Erythroblast (primary cell): Measurements from ENCODE around the gene NOD1.

Source experiments
- GATA1 ChIP-seq: IDR thresholded peaks from 2 replicates; pipeline ENCODE4 v1.6.1; 2011; ENCODE audit warnings: low read depth, mild to moderate bottlenecking, control low read depth, low read length, moderate library complexity
- POLR2A ChIP-seq: IDR thresholded peaks from 2 replicates; pipeline ENCODE4 v1.6.1; 2011; ENCODE audit warnings: mild to moderate bottlenecking, low read length

DNA sequence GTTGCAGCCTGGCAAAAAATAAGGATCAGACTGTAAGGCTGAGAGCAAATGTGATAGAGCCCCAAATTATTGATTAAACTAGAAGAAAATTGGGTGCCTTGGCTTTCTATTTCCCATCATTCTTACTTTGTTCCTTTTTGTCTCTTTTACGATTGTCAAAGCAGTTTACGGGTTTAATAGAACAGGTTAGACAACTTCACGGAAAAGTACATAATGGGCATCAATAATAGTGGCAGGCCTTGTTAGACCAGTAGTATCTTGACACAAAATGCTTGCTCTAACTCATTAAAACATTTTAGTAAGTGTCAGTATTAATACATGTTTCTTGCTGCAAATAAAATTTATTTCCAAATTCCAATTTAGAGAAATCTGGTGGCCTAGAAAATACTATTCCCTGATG lies 40.5 kb upstream of the NOD1 start:
- TF ChIP-seq POLR2A (no peak), GATA1 (no peak)
